H9 (cell line): ENCODE data around the gene PPM1G. TPM values are rescaled to one million over a fixed set of nuclear protein-coding genes. Genes with fewer than 3 reads are reported as not detected.

ENCODE experiments used
- DNase-seq: peaks from one replicate; pipeline ENCODE4 v3.0.0-alpha.2; 2017
- H2AFZ ChIP-seq: one replicate; pipeline ENCODE4 v1.6.1; 2013; ENCODE audit warnings: mild to moderate bottlenecking, low read length, control low read depth, moderate library complexity
- H2AK5ac ChIP-seq: 2 replicates; pipeline ENCODE4 v1.6.1; 2013; ENCODE audit warnings: low read length, control low read depth, mixed read lengths; ENCODE audit not compliant: insufficient read length
- H2BK120ac ChIP-seq: one replicate; pipeline ENCODE4 v1.6.1; 2013; ENCODE audit warnings: low read depth, mild to moderate bottlenecking, low read length, control low read depth, inconsistent platforms; ENCODE audit not compliant: poor library complexity, severe bottlenecking
- H2BK12ac ChIP-seq: 2 replicates; pipeline ENCODE4 v1.6.1; 2013; ENCODE audit warnings: low read length, control low read depth, mixed read lengths, low read depth; ENCODE audit not compliant: insufficient read length
- H2BK15ac ChIP-seq: 2 replicates; pipeline ENCODE4 v1.6.1; 2013; ENCODE audit warnings: low read depth, low read length, control low read depth
- H2BK20ac ChIP-seq: one replicate; pipeline ENCODE4 v1.6.1; 2013; ENCODE audit warnings: low read depth, mild to moderate bottlenecking, low read length, control low read depth, inconsistent platforms; ENCODE audit not compliant: poor library complexity, severe bottlenecking
- H2BK5ac ChIP-seq: 2 replicates; pipeline ENCODE4 v1.6.1; 2013; ENCODE audit warnings: low read length, control low read depth, mixed read lengths; ENCODE audit not compliant: insufficient read length
- H3K14ac ChIP-seq: 2 replicates; pipeline ENCODE4 v1.6.1; 2013; ENCODE audit warnings: low read length, control low read depth; ENCODE audit not compliant: insufficient read depth
- H3K18ac ChIP-seq: 2 replicates; pipeline ENCODE4 v1.6.1; 2013; ENCODE audit warnings: low read depth, mild to moderate bottlenecking, mixed read lengths, low read length, control low read depth; ENCODE audit not compliant: insufficient read length
- H3K23ac ChIP-seq: 2 replicates; pipeline ENCODE4 v1.6.1; 2013; ENCODE audit warnings: low read length, control low read depth, mixed read lengths, low read depth; ENCODE audit not compliant: insufficient read length
- H3K23me2 ChIP-seq: 2 replicates; pipeline ENCODE4 v1.6.1; 2013; ENCODE audit warnings: low read depth, mild to moderate bottlenecking, mixed read lengths, low read length, control low read depth; ENCODE audit not compliant: insufficient read length, poor library complexity, severe bottlenecking
- H3K27ac ChIP-seq: 2 replicates; pipeline ENCODE4 v1.5.1; 2013; ENCODE audit warnings: low read length, control low read depth, mixed read lengths, low read depth; ENCODE audit not compliant: insufficient read length
- H3K27me3 ChIP-seq: 2 replicates; pipeline ENCODE4 v1.6.1; 2013; ENCODE audit warnings: low read length, control low read depth, inconsistent platforms; ENCODE audit not compliant: insufficient read depth
- H3K4ac ChIP-seq: 2 replicates; pipeline ENCODE4 v1.6.1; 2013; ENCODE audit warnings: low read depth, mild to moderate bottlenecking, control low read depth, inconsistent platforms, low read length, moderate library complexity
- H3K4me1 ChIP-seq: 2 replicates; pipeline ENCODE4 v1.6.1; 2013; ENCODE audit warnings: low read length, control low read depth, inconsistent platforms; ENCODE audit not compliant: insufficient read depth
- H3K4me2 ChIP-seq: 2 replicates; pipeline ENCODE4 v1.6.1; 2013; ENCODE audit warnings: low read length, control low read depth, mixed read lengths; ENCODE audit not compliant: insufficient read length, insufficient read depth
- H3K56ac ChIP-seq: 2 replicates; pipeline ENCODE4 v1.6.1; 2013; ENCODE audit warnings: low read depth, mild to moderate bottlenecking, mixed read lengths, low read length, control low read depth; ENCODE audit not compliant: insufficient read length
- H3K79me1 ChIP-seq: 2 replicates; pipeline ENCODE4 v1.6.1; 2013; ENCODE audit warnings: low read depth, mild to moderate bottlenecking, moderate library complexity, low read length, control low read depth, inconsistent platforms; ENCODE audit not compliant: insufficient read depth, poor library complexity, severe bottlenecking
- H3K79me2 ChIP-seq: 2 replicates; pipeline ENCODE4 v1.6.1; 2013; ENCODE audit warnings: low read length, control low read depth, inconsistent platforms; ENCODE audit not compliant: insufficient read depth
- H3K9ac ChIP-seq: 2 replicates; pipeline ENCODE4 v1.6.1; 2013; ENCODE audit warnings: low read length, control low read depth, mixed read lengths; ENCODE audit not compliant: insufficient read length; ENCODE audit errors: extremely low read depth
- H3K9me3 ChIP-seq: one replicate; pipeline ENCODE4 v1.6.1; 2013; ENCODE audit warnings: low read depth, low read length, inconsistent platforms; ENCODE audit not compliant: control insufficient read depth
- H3T11ph ChIP-seq: one replicate; pipeline ENCODE4 v1.6.1; 2013; ENCODE audit warnings: mild to moderate bottlenecking, low read length, control low read depth, inconsistent platforms
- H4K20me1 ChIP-seq: one replicate; pipeline ENCODE4 v1.6.1; 2013; ENCODE audit not compliant: control insufficient read depth, insufficient read length, insufficient read depth
- H4K5ac ChIP-seq: 2 replicates; pipeline ENCODE4 v1.6.1; 2013; ENCODE audit warnings: low read depth, mild to moderate bottlenecking, mixed read lengths, low read length, control low read depth; ENCODE audit not compliant: insufficient read length
- H4K8ac ChIP-seq: replicated peaks from 2 replicates; pipeline ENCODE4 v1.6.1; 2013; ENCODE audit warnings: low read length, control low read depth, mixed read lengths, low read depth; ENCODE audit not compliant: insufficient read length
- H4K91ac ChIP-seq: 2 replicates; pipeline ENCODE4 v1.6.1; 2013; ENCODE audit warnings: low read depth, mild to moderate bottlenecking, moderate library complexity, mixed read lengths, low read length, control low read depth; ENCODE audit not compliant: insufficient read length
- H3K27ac Mint-ChIP-seq, 3 experiments: 2 replicates in 2 of 3; 3 replicates in 1 of 3; pipeline ENCODE4 v1.8.0; 2020 to 2021; ENCODE audit warnings: mixed read lengths in 3 of 3, mild to moderate bottlenecking in 1 of 3, moderate library complexity in 1 of 3
- H3K27me3 Mint-ChIP-seq: 2 replicates; pipeline ENCODE4 v1.8.0; 2021; ENCODE audit warnings: low read depth, mild to moderate bottlenecking, moderate library complexity, mixed read lengths
- H3K36me3 Mint-ChIP-seq, 3 experiments: 2 replicates in 2 of 3; 3 replicates in 1 of 3; pipeline ENCODE4 v1.8.0; 2020 to 2021; ENCODE audit warnings: low read depth in 3 of 3, mixed read lengths in 3 of 3; ENCODE audit not compliant: insufficient read depth in 1 of 3
- H3K4me1 Mint-ChIP-seq, 2 experiments: 2 replicates each; pipeline ENCODE4 v1.8.0; 2020; ENCODE audit warnings: mixed read lengths in 2 of 2
- H3K4me3 Mint-ChIP-seq, 2 experiments: 2 replicates in 1 of 2; 3 replicates in 1 of 2; pipeline ENCODE4 v1.8.0; 2020 to 2021; ENCODE audit warnings: mild to moderate bottlenecking in 2 of 2, mixed read lengths in 2 of 2, moderate library complexity in 1 of 2
- H3K9me3 Mint-ChIP-seq, 2 experiments: 2 replicates in 1 of 2; 3 replicates in 1 of 2; pipeline ENCODE4 v1.8.0; 2020; ENCODE audit warnings: mild to moderate bottlenecking in 2 of 2, mixed read lengths in 2 of 2, moderate library complexity in 1 of 2
- WGBS: extraction: QIAGEN DNeasy Blood & Tissue Kit; methylation state at CpG from one replicate; pipeline ENCODE4 v1.1.7; 2013; ENCODE audit warnings: missing lambda C conversion rate, low lambda C conversion rate, mixed read lengths; ENCODE audit not compliant: insufficient read length; ENCODE audit errors: extremely low coverage; 5-methylcytosine and 5-hydroxymethylcytosine counted together
- long read RNA-seq: library from polyadenylated mRNA; unstranded; transcript quantifications from one replicate; pipeline ENCODE4 v2.0.0, GENCODE V29; 2020
- total RNA-seq: library from RNA; stranded (reverse); gene quantifications from 2 replicates; pipeline ENCODE4 v1.2.1, GENCODE V29; 2021
- TF ChIP-seq, protein P1 (sequence below): fragments of 200-600 bp; sonication (generic); conservative IDR thresholded peaks from 3 replicates; pipeline ENCODE4 v1.8.0; 2021; ENCODE audit warnings: antibody characterized with exemption, mild to moderate bottlenecking

The PPM1G gene, protein sequence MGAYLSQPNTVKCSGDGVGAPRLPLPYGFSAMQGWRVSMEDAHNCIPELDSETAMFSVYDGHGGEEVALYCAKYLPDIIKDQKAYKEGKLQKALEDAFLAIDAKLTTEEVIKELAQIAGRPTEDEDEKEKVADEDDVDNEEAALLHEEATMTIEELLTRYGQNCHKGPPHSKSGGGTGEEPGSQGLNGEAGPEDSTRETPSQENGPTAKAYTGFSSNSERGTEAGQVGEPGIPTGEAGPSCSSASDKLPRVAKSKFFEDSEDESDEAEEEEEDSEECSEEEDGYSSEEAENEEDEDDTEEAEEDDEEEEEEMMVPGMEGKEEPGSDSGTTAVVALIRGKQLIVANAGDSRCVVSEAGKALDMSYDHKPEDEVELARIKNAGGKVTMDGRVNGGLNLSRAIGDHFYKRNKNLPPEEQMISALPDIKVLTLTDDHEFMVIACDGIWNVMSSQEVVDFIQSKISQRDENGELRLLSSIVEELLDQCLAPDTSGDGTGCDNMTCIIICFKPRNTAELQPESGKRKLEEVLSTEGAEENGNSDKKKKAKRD
- total RNA-seq = 146 and 150 TPM in 2 replicates
- long read RNA-seq, transcript PPM1G-201 (10 exons, 2,311 nt) = major isoform, 1,412 of 1,708 reads
- long read RNA-seq, partial matches to known transcripts = 155 of 1,708 reads
- long read RNA-seq, other reads (novel, unspliced or antisense) = 140 of 1,708 reads

DNA sequence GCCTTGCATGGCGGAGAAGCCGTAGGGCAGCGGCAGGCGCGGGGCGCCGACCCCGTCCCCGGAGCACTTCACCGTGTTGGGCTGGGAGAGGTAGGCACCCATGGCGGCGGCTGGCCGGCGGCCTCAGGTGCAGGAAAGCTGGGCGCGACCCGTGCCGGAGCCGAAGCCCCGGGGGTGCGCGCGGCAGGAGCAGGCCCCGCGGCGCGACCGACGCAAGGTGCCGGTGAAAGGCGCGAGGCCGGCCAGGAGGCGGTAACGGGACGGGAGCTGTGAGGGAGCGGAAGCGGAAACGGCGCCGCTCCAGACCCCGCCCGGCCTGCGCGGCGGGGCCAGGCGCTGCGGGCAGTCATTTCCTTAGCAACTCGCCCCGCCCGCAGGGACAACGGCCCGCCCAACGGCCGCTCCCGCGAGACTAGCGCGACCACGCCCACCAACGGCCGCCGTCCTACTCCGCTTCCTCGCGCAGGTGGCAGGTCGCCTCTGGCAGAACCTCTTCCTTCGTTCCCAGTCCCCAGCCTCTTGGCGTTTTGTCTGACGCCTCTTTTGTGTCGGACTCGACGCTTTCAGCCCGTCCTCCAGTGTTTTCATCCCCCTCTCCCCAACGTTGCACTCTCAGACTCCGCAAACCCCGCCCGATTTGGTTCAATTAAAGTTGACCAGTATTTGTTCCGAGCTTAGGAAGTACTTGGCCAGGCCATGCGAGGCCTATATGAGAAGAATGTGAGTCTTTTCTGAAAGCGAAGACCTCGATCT, at the start of gene PPM1G:
Gene PPM1G (minus strand): TSS at position 271 of the 753 bp plus-strand sequence. CDS start 169 bp downstream, at position 102.
- Histone ChIP-seq H2BK12ac (no peak within 1 kb of the TSS), H4K5ac (peak within 1 kb of the TSS; percentile 19), H4K91ac (no peak within 1 kb of the TSS), H3K27ac (peak within 1 kb of the TSS; percentile 17), H3K4ac (peak within 1 kb of the TSS; percentile 3; the same call in 1 of the 2 replicates), H2BK15ac (no peak within 1 kb of the TSS), H3K9me3 (no peaks in the 10 kb centered on the region), H3K9ac (peak within 1 kb of the TSS; percentile 86), H3K23me2 (peaks cover 9% of the 10 kb centered on the region), H2AK5ac (no peak within 1 kb of the TSS), H2BK5ac (no peak within 1 kb of the TSS), H2AFZ (no peak within 1 kb of the TSS), H4K8ac (no peak within 1 kb of the TSS), H3K18ac (peak within 1 kb of the TSS; percentile 76), H3K14ac (peak within 1 kb of the TSS; percentile 62), H3K4me2 (peak within 1 kb of the TSS; percentile 83), H2BK120ac (peak within 1 kb of the TSS; percentile 16), H3K79me2 (peaks cover 30% of the 10 kb centered on the region; the same call in 1 of the 2 replicates), H3K79me1 (peaks cover 3% of the 10 kb centered on the region), H2BK20ac (no peak within 1 kb of the TSS), H3T11ph (no peak within 1 kb of the TSS), H3K27me3 (no peaks in the 10 kb centered on the region), H4K20me1 (no peaks in the 10 kb centered on the region), H3K4me1 (no peaks in the 10 kb centered on the region), H3K56ac (no peak within 1 kb of the TSS), H3K23ac (no peak within 1 kb of the TSS)
- Mint-ChIP-seq H3K9me3 (peaks cover 4 to 11% of the 10 kb centered on the region in 2 experiments; a peak in 2 of 5 replicates), H3K36me3 (peaks cover 4 to 25% (median 17%) of the 10 kb centered on the region in 3 experiments; a peak in 6 of 7 replicates), H3K4me1 (peaks cover 18 to 20% of the 10 kb centered on the region in 2 experiments), H3K4me3 (peak within 1 kb of the TSS; percentile 89 to 93), H3K27me3 (no peaks in the 10 kb centered on the region; the same call in 1 of the 2 replicates), H3K27ac (peak within 1 kb of the TSS; percentile 87 to 94 (median 89))
- DNase-seq = peak; percentile 97
- TF ChIP-seq, protein P1, sequence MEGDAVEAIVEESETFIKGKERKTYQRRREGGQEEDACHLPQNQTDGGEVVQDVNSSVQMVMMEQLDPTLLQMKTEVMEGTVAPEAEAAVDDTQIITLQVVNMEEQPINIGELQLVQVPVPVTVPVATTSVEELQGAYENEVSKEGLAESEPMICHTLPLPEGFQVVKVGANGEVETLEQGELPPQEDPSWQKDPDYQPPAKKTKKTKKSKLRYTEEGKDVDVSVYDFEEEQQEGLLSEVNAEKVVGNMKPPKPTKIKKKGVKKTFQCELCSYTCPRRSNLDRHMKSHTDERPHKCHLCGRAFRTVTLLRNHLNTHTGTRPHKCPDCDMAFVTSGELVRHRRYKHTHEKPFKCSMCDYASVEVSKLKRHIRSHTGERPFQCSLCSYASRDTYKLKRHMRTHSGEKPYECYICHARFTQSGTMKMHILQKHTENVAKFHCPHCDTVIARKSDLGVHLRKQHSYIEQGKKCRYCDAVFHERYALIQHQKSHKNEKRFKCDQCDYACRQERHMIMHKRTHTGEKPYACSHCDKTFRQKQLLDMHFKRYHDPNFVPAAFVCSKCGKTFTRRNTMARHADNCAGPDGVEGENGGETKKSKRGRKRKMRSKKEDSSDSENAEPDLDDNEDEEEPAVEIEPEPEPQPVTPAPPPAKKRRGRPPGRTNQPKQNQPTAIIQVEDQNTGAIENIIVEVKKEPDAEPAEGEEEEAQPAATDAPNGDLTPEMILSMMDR = no peak
- WGBS = no CpG with 5 or more reads among the region's 82 CpGs
